DOHH2 (cell line): ENCODE data around the gene ARL4D.

Source experiments
- H3F3A ChIP-seq: fragments of 200-600 bp; sonication (generic), shearing (Covaris generic); 2 replicates; pipeline ENCODE4 v1.6.0; 2016; ENCODE audit warnings: antibody characterized with exemption, mild to moderate bottlenecking; ENCODE audit not compliant: control insufficient read depth, insufficient read depth
- H3K27ac ChIP-seq: fragments of 200-600 bp; sonication (generic); 2 replicates; pipeline ENCODE4 v1.5.1; 2014; ENCODE audit warnings: low read depth, mild to moderate bottlenecking, low read length, moderate library complexity
- H3K27me3 ChIP-seq: fragments of 200-600 bp; sonication (generic); 2 replicates; pipeline ENCODE4 v1.6.1; 2014; ENCODE audit warnings: mild to moderate bottlenecking, low read length, mixed read lengths; ENCODE audit not compliant: control insufficient read depth
- H3K36me3 ChIP-seq: fragments of 200-600 bp; sonication (generic); 2 replicates; pipeline ENCODE4 v1.6.1; 2014; ENCODE audit warnings: mild to moderate bottlenecking, low read length, moderate library complexity, mixed read lengths; ENCODE audit not compliant: control insufficient read depth
- H3K4me1 ChIP-seq: fragments of 200-600 bp; sonication (generic); 2 replicates; pipeline ENCODE4 v1.6.1; 2014; ENCODE audit warnings: mild to moderate bottlenecking, low read length, mixed read lengths; ENCODE audit not compliant: control insufficient read depth
- H3K4me2 ChIP-seq: fragments of 200-600 bp; sonication (generic); 2 replicates; pipeline ENCODE4 v1.6.0; 2014; ENCODE audit warnings: mild to moderate bottlenecking, low read length, moderate library complexity
- H3K4me3 ChIP-seq: fragments of 200-600 bp; sonication (generic); 2 replicates; pipeline ENCODE4 v1.5.1; 2014; ENCODE audit warnings: mild to moderate bottlenecking, low read length, mixed read lengths
- H3K79me2 ChIP-seq: fragments of 200-600 bp; sonication (generic); 2 replicates; pipeline ENCODE4 v1.6.1; 2014; ENCODE audit warnings: mild to moderate bottlenecking, low read length, mixed read lengths; ENCODE audit not compliant: control insufficient read depth
- H3K9me2 ChIP-seq: fragments of 200-600 bp; sonication (generic); replicated peaks from 2 replicates; pipeline ENCODE4 v1.6.1; 2014; ENCODE audit warnings: mild to moderate bottlenecking, low read length, mixed read lengths; ENCODE audit not compliant: control insufficient read depth
- H3K9me3 ChIP-seq: fragments of 200-600 bp; sonication (generic); 2 replicates; pipeline ENCODE4 v1.6.1; 2014; ENCODE audit warnings: antibody characterized with exemption, low read length, mixed read lengths; ENCODE audit not compliant: control insufficient read depth, insufficient read depth
- H4K20me1 ChIP-seq: fragments of 200-600 bp; sonication (generic); 2 replicates; pipeline ENCODE4 v1.6.0; 2014; ENCODE audit warnings: low read depth, mild to moderate bottlenecking, antibody characterized with exemption, low read length, moderate library complexity; ENCODE audit not compliant: control insufficient read depth, insufficient read depth
- CTCF ChIP-seq: fragments of 200-600 bp; sonication (generic); IDR thresholded peaks from one replicate; pipeline ENCODE4 v1.5.1; 2014; ENCODE audit warnings: antibody characterized with exemption, mild to moderate bottlenecking, low read depth, low read length; ENCODE audit not compliant: poor library complexity, severe bottlenecking
- EZH2phosphoT487 ChIP-seq: fragments of 200-600 bp; sonication (generic); IDR thresholded peaks from 2 replicates; pipeline ENCODE4 v1.6.1; 2017; ENCODE audit warnings: borderline replicate concordance, mild to moderate bottlenecking, antibody characterized with exemption, low read length, moderate library complexity, mixed read lengths

Gene ARL4D

GRCh38 chr17:43402078-43402477, 3.3 kb downstream of the ARL4D start:
- TF ChIP-seq EZH2phosphoT487 (no peak), CTCF (no peak)
- H3K4me1 ChIP-seq, result peaks cover 4% of the 10 kb centered on the region; the same call in 1 of the 2 replicates
- no peaks in the 10 kb centered on the region for H3K9me3 ChIP-seq
- no peak overlapping the region for H3K4me3 ChIP-seq
- H3K4me2 ChIP-seq, result no peak overlapping the region
- H3K27me3 ChIP-seq, result peaks cover 17% of the 10 kb centered on the region
- H3K36me3 ChIP-seq, result no peaks in the 10 kb centered on the region
- H4K20me1 ChIP-seq, result no peaks in the 10 kb centered on the region
- no peak overlapping the region for H3K27ac ChIP-seq
- no peaks in the 10 kb centered on the region for H3F3A ChIP-seq
- H3K9me2 ChIP-seq, result no peaks in the 10 kb centered on the region
- no peaks in the 10 kb centered on the region for H3K79me2 ChIP-seq

GRCh38 chr17:43402567-43402966, 3.8 kb downstream of the ARL4D start:
- Histone ChIP-seq H4K20me1 (no peaks in the 10 kb centered on the region), H3K9me3 (no peaks in the 10 kb centered on the region), H3K79me2 (no peaks in the 10 kb centered on the region), H3K9me2 (no peaks in the 10 kb centered on the region), H3K4me3 (no peak overlapping the region), H3K36me3 (no peaks in the 10 kb centered on the region), H3K4me2 (no peak overlapping the region), H3K27me3 (peaks cover 19% of the 10 kb centered on the region), H3F3A (no peaks in the 10 kb centered on the region), H3K4me1 (peaks cover 4% of the 10 kb centered on the region; the same call in 1 of the 2 replicates), H3K27ac (no peak overlapping the region)
- TF ChIP-seq CTCF (no peak), EZH2phosphoT487 (no peak)

GRCh38 chr17:43403846-43404245, 5.1 kb downstream of the ARL4D start:
- no peak overlapping the region for H3K4me2 ChIP-seq
- no peaks in the 10 kb centered on the region for H4K20me1 ChIP-seq
- no peaks in the 10 kb centered on the region for H3K36me3 ChIP-seq
- no peaks in the 10 kb centered on the region for H3K9me2 ChIP-seq
- no peaks in the 10 kb centered on the region for H3K9me3 ChIP-seq
- peaks cover 14% of the 10 kb centered on the region for H3K27me3 ChIP-seq
- H3K4me3 ChIP-seq, result no peak overlapping the region
- H3F3A ChIP-seq, result no peaks in the 10 kb centered on the region
- no peak overlapping the region for H3K27ac ChIP-seq
- H3K4me1 ChIP-seq, result peaks cover 1% of the 10 kb centered on the region; the same call in 1 of the 2 replicates
- no peaks in the 10 kb centered on the region for H3K79me2 ChIP-seq
- TF ChIP-seq CTCF (no peak), EZH2phosphoT487 (no peak)
